Fibroblast of lung (primary cell): ENCODE measurements around the gene STK4. TPM values are rescaled to one million over a fixed set of nuclear protein-coding genes. Genes with fewer than 3 reads are reported as not detected.

Experiments used
- DNase-seq, 2 donors: peaks; one replicate each; pipeline versions ENCODE4 v3.0.0 to v3.0.0-alpha.2; 2010; ENCODE audit warnings: low read depth in 2 of 2
- H2AFZ ChIP-seq: 2 replicates; pipeline ENCODE4 v1.5.1; 2012; ENCODE audit warnings: low read length, control low read depth, inconsistent platforms
- H3K27ac ChIP-seq: 2 replicates; pipeline ENCODE4 v1.5.1; 2011; ENCODE audit warnings: low read length, control low read depth; ENCODE audit not compliant: insufficient read depth
- H3K27me3 ChIP-seq: 2 replicates; pipeline ENCODE4 v1.5.1; 2011; ENCODE audit warnings: mild to moderate bottlenecking, low read length; ENCODE audit not compliant: control insufficient read depth, insufficient read depth
- H3K36me3 ChIP-seq: 2 replicates; pipeline ENCODE4 v1.5.1; 2011; ENCODE audit warnings: low read length; ENCODE audit not compliant: control insufficient read depth, insufficient read depth
- H3K4me1 ChIP-seq: 2 replicates; pipeline ENCODE4 v1.5.1; 2011; ENCODE audit warnings: low read length; ENCODE audit not compliant: control insufficient read depth, insufficient read depth; ENCODE audit errors: extremely low read depth
- H3K4me2 ChIP-seq: 2 replicates; pipeline ENCODE4 v1.5.1; 2011; ENCODE audit warnings: low read length, control low read depth; ENCODE audit not compliant: insufficient read depth; ENCODE audit errors: extremely low read depth
- H3K4me3 ChIP-seq, 4 experiments: fragments of 200-600 bp in 1 of 4; sonication (generic) in 1 of 4; replicated peaks in 1 of 4; 2 replicates each; pipeline ENCODE4 v1.5.1; 2011 to 2016; ENCODE audit warnings: low read length in 4 of 4, low read depth in 3 of 4, mild to moderate bottlenecking in 3 of 4, control low read depth in 2 of 4, inconsistent platforms in 1 of 4, mixed read lengths in 1 of 4; ENCODE audit not compliant: insufficient read depth in 1 of 4; ENCODE audit errors: control extremely low read depth in 1 of 4
- H3K79me2 ChIP-seq: 2 replicates; pipeline ENCODE4 v1.5.1; 2012; ENCODE audit warnings: mild to moderate bottlenecking, low read length, inconsistent platforms; ENCODE audit not compliant: control insufficient read depth, insufficient read depth
- H3K9ac ChIP-seq: 2 replicates; pipeline ENCODE4 v1.5.1; 2011; ENCODE audit warnings: mild to moderate bottlenecking, low read length, control low read depth; ENCODE audit not compliant: insufficient read depth
- H3K9me3 ChIP-seq: 2 replicates; pipeline ENCODE4 v1.5.1; 2012; ENCODE audit warnings: low read depth, low read length; ENCODE audit not compliant: control insufficient read depth, insufficient read depth
- H4K20me1 ChIP-seq: 2 replicates; pipeline ENCODE4 v1.5.1; 2011; ENCODE audit warnings: low read length; ENCODE audit not compliant: control insufficient read depth, insufficient read depth; ENCODE audit errors: extremely low read depth
- EZH2 ChIP-seq: IDR thresholded peaks from 2 replicates; pipeline ENCODE4 v1.5.1; 2012; ENCODE audit warnings: low read length, control low read depth, mild to moderate bottlenecking; ENCODE audit errors: missing control alignments
- polyA plus RNA-seq, 2 donors: library from polyadenylated mRNA; depleted of rRNA in 1 of 2; stranded (reverse) in 1 of 2; unstranded in 1 of 2; fragments of >200 nt; gene quantifications; 2 replicates each; pipeline ENCODE4 v1.2.1, GENCODE V29; 2011 to 2012; ENCODE audit warnings: missing spikeins in 1 of 2
- total RNA-seq: library from RNA; depleted of rRNA; stranded (reverse); fragments of >200 nt; gene quantifications from 2 replicates; pipeline ENCODE4 v1.2.1, GENCODE V29; 2014
- TF ChIP-seq, protein P1 (sequence below), 2 donors: IDR thresholded peaks in 1 of 2; conservative IDR thresholded peaks in 1 of 2; 1 replicate in 1 of 2; 2 replicates in 1 of 2; pipeline ENCODE4 v1.5.1; 2011 to 2012; ENCODE audit warnings: low read length in 2 of 2, control low read depth in 1 of 2, inconsistent platforms in 1 of 2, low read depth in 1 of 2, mild to moderate bottlenecking in 1 of 2

STK4 gene
- total and polyA plus RNA-seq, 2 donors (not counting 1 experiment from before 2014, with no cell fraction given): 19.0 to 31.7 TPM

DNA sequence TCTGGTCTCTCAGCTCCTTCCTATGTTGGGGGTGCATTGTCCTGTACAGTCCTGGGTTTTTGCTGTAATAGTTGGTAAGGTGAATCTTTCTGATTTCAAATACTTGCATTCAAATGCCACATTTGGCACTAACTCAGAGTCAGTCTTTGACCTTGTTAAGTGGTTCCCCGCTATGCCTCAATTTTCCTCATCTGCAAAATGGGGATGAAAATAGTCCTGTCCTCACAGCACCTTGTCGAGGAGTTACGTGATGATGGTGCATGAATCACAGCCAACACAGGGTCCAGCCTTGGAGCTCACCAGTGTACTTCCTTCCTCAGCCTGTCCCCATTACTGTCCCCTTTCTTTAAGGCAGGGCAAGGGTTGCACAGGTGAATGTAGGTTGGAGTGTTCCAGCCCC, 147.6 kb downstream of the STK4 start:
- no peak overlapping the region for H3K4me2 ChIP-seq
- H3K79me2 ChIP-seq: no peaks in the 10 kb centered on the region
- no peak overlapping the region for H3K9ac ChIP-seq
- no peaks in the 10 kb centered on the region for H4K20me1 ChIP-seq
- no peaks in the 10 kb centered on the region for H3K36me3 ChIP-seq
- DNase-seq: no peak
- TF ChIP-seq, protein P1, sequence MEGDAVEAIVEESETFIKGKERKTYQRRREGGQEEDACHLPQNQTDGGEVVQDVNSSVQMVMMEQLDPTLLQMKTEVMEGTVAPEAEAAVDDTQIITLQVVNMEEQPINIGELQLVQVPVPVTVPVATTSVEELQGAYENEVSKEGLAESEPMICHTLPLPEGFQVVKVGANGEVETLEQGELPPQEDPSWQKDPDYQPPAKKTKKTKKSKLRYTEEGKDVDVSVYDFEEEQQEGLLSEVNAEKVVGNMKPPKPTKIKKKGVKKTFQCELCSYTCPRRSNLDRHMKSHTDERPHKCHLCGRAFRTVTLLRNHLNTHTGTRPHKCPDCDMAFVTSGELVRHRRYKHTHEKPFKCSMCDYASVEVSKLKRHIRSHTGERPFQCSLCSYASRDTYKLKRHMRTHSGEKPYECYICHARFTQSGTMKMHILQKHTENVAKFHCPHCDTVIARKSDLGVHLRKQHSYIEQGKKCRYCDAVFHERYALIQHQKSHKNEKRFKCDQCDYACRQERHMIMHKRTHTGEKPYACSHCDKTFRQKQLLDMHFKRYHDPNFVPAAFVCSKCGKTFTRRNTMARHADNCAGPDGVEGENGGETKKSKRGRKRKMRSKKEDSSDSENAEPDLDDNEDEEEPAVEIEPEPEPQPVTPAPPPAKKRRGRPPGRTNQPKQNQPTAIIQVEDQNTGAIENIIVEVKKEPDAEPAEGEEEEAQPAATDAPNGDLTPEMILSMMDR (conservative IDR thresholded peaks at IDR 0.05 in 1 of 2, IDR thresholded peaks at IDR 0.05 in 1 of 2; ENCODE audit: low read depth in 1 of 2, low read length in 2 of 2): no peak
- no peak for TF ChIP-seq EZH2
- H3K27ac ChIP-seq: no peak overlapping the region
- H3K4me1 ChIP-seq: no peaks in the 10 kb centered on the region
- no peaks in the 10 kb centered on the region for H3K9me3 ChIP-seq
- peaks cover 11% of the 10 kb centered on the region for H3K27me3 ChIP-seq
- H2AFZ ChIP-seq: no peak overlapping the region
- no peak overlapping the region for H3K4me3 ChIP-seq

DNA sequence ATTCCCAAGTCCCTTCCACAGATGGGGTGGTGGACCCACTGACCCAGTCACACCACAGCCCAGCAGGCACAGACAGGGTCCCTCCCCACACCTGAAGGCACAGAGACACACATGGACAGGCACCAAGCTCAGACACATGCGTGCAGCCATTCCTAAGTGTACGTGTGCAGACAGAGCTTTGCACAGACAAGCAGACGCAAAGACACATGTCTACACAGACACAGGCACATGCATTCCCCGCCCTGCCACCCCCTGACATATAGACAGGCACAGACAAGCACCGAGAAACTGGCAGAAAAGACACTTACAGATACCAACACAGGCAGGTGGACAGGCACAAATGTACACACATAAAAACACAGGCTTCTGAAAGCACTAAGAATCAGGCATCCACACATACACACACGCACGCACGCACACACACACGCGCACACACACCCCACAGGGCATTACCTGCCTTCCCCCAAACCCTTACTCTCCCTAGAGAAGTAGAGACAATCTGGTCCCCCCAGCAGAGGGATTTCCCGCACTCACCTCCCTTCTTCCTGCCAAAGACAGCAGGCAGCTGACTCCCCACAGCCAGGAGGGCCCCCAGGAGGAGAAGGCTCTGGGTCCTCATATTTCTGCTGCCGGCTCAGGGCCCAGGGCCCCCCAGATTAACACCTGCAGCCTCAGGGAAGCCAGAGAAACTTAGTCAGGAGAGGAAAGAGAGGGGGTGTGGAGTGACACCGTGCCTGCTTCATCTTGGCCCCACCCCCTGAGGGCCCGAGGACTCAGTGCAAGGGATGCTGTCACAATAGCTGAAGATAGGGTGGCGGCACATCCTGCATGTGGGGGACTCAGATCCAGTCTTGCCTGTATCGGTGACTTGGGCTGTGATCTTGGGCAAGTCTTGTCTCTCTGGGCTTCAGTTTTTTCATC, 148.4 kb downstream of the STK4 start, which contains the start of gene WFDC5:
Gene WFDC5 (minus strand): TSS at position 710 of the 921 bp plus-strand sequence. CDS start 91 bp downstream, at position 619.
- H3K4me1 ChIP-seq: no peaks in the 10 kb centered on the region
- no peaks in the 10 kb centered on the region for H3K79me2 ChIP-seq
- no peak for TF ChIP-seq EZH2
- TF ChIP-seq, protein P1 (conservative IDR thresholded peaks at IDR 0.05 in 1 of 2, IDR thresholded peaks at IDR 0.05 in 1 of 2; ENCODE audit: low read depth in 1 of 2, low read length in 2 of 2): no peak
- H2AFZ ChIP-seq: no peak within 1 kb of the TSS
- H3K27ac ChIP-seq: no peak within 1 kb of the TSS
- H3K27me3 ChIP-seq: peaks cover 11% of the 10 kb centered on the region
- H3K36me3 ChIP-seq: no peaks in the 10 kb centered on the region
- no peaks in the 10 kb centered on the region for H4K20me1 ChIP-seq
- DNase-seq: no peak
- H3K4me3 ChIP-seq: no peak within 1 kb of the TSS
- no peak within 1 kb of the TSS for H3K9ac ChIP-seq
- no peaks in the 10 kb centered on the region for H3K9me3 ChIP-seq
- no peak within 1 kb of the TSS for H3K4me2 ChIP-seq

DNA sequence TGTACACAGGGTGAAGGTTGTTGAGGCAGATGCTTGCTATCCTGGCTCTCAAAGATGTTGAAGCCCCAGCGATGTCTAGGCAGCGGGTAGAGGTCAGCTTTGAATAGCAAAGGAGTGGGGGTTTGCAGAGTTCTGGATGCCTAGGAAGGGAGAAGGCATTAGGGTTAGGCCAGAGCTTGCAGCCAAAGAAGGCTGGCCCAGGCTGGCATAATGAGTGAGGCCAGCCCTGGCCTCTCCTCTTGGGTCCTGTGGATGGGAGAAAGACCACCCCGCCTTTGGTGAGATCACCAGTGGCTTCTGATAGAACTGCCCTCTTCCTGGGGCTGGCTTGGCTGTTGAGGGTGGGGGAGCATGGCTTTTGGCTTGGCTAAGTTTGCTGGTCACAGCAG, 149.1 kb downstream of the STK4 start:
- H3K4me1 ChIP-seq: no peaks in the 10 kb centered on the region

More for the DNA sequence above, 149.1 kb downstream of the STK4 start:
- no peaks in the 10 kb centered on the region for H4K20me1 ChIP-seq
- H2AFZ ChIP-seq: no peak overlapping the region
- no peak for DNase-seq
- TF ChIP-seq, protein P1 (conservative IDR thresholded peaks at IDR 0.05 in 1 of 2, IDR thresholded peaks at IDR 0.05 in 1 of 2; ENCODE audit: low read depth in 1 of 2, low read length in 2 of 2): no peak
- TF ChIP-seq EZH2: no peak
- no peak overlapping the region for H3K27ac ChIP-seq
- no peaks in the 10 kb centered on the region for H3K36me3 ChIP-seq
- H3K79me2 ChIP-seq: no peaks in the 10 kb centered on the region
- H3K27me3 ChIP-seq: peaks cover 11% of the 10 kb centered on the region
- no peak overlapping the region for H3K4me3 ChIP-seq
- no peaks in the 10 kb centered on the region for H3K9me3 ChIP-seq
- no peak overlapping the region for H3K4me2 ChIP-seq
- no peak overlapping the region for H3K9ac ChIP-seq
